ENCODE data around the gene ZNF750.

GRCh38 chr17:82815790-82816305 lies 24.0 kb downstream of the ZNF750 start:
- TF ChIP-seq CTCF (tag by site-specific recombination; IDR thresholded peaks at IDR 0.05) (no peak), ZFP3 (tag by site-specific recombination; IDR thresholded peaks at IDR 0.05; ENCODE audit: low read depth) (no peak), ZNF274 (IDR thresholded peaks at IDR 0.05; ENCODE audit: low read length) (no peak), ZNF274 (tag by site-specific recombination; IDR thresholded peaks at IDR 0.05; ENCODE audit: borderline replicate concordance) (no peak), HOXC10 (CRISPR knock-in tag; IDR thresholded peaks at IDR 0.05) (no peak), ZNF292 (tag by site-specific recombination; IDR thresholded peaks at IDR 0.05; ENCODE audit: borderline replicate concordance, low read depth) (no peak)

Data from HEK293 (cell line).